ENCODE measurements around the gene CINP. TPM values are rescaled to one million over a fixed set of nuclear protein-coding genes. Genes with fewer than 3 reads are reported as not detected.

The CINP gene
- polyA plus RNA-seq, 1 donor from 2014 or later, result 23.1 TPM

DNA sequence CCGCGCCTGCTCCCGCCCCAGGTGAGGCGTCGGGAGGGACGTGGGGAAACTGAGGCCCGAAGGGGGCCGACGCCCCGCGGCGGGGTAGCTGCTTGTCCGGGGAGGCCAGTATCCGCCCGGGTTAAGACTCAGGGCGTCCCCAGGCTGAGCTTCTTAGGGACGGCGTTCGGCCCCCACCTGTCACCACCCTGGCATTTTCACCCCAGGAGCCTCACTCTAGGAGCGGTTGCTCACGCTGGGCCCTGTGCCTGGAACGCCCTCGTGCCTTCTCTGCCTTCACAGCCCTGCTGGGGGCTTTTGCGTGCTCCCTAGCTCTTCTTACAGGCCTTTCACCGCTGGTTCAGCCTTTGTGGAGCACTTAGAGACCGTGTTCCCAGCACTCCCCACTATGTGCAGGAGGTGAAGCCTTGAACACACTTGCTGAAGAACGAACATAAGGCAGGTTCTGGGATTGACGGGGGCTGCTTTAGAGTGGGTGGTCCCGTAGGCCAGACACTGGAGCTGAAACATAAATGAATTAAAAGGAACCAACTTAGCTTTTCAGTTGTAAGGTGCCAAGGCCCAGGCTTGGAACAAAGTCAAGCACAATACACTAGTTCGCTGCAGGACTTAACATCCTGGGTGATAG, 42.5 kb downstream of the CINP start:
- Histone ChIP-seq H3F3A (ENCODE audit: insufficient read depth, low read length, poor library complexity, severe bottlenecking) (peaks cover 5% of the 10 kb centered on the region), H4K20me1 (ENCODE audit: insufficient read depth) (no peaks in the 10 kb centered on the region), H3K4me3 (ENCODE audit: low read length) (peak overlapping the region; percentile 89), H3K36me3 (ENCODE audit: insufficient read depth, low read length) (no peaks in the 10 kb centered on the region), H3K9me2 (ENCODE audit: insufficient read depth, low read length) (no peaks in the 10 kb centered on the region), H3K27ac (ENCODE audit: low read length) (peak overlapping the region; percentile 84), H2AFZ (ENCODE audit: low read depth, low read length) (peak overlapping the region; percentile 85), H3K27me3 (ENCODE audit: insufficient read depth, low read depth, low read length) (no peaks in the 10 kb centered on the region), H3K4me2 (ENCODE audit: low read length) (peak overlapping the region; percentile 99), H3K9me3 (ENCODE audit: low read length) (no peaks in the 10 kb centered on the region), H3K9ac (ENCODE audit: low read length) (peak overlapping the region; percentile 92), H3K79me2 (replicated peaks; ENCODE audit: insufficient read depth, low read length) (peaks cover 3% of the 10 kb centered on the region)
- TF ChIP-seq, protein P1, sequence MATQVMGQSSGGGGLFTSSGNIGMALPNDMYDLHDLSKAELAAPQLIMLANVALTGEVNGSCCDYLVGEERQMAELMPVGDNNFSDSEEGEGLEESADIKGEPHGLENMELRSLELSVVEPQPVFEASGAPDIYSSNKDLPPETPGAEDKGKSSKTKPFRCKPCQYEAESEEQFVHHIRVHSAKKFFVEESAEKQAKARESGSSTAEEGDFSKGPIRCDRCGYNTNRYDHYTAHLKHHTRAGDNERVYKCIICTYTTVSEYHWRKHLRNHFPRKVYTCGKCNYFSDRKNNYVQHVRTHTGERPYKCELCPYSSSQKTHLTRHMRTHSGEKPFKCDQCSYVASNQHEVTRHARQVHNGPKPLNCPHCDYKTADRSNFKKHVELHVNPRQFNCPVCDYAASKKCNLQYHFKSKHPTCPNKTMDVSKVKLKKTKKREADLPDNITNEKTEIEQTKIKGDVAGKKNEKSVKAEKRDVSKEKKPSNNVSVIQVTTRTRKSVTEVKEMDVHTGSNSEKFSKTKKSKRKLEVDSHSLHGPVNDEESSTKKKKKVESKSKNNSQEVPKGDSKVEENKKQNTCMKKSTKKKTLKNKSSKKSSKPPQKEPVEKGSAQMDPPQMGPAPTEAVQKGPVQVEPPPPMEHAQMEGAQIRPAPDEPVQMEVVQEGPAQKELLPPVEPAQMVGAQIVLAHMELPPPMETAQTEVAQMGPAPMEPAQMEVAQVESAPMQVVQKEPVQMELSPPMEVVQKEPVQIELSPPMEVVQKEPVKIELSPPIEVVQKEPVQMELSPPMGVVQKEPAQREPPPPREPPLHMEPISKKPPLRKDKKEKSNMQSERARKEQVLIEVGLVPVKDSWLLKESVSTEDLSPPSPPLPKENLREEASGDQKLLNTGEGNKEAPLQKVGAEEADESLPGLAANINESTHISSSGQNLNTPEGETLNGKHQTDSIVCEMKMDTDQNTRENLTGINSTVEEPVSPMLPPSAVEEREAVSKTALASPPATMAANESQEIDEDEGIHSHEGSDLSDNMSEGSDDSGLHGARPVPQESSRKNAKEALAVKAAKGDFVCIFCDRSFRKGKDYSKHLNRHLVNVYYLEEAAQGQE (IDR thresholded peaks at IDR 0.05; ENCODE audit: borderline replicate concordance), result no peak
- TF ChIP-seq MXI1 (conservative IDR thresholded peaks at IDR 0.05; ENCODE audit: poor library complexity, severe bottlenecking) (peak; percentile 41), TAF1 (IDR thresholded peaks at IDR 0.05; ENCODE audit: low read depth) (peak; percentile 41)

DNA sequence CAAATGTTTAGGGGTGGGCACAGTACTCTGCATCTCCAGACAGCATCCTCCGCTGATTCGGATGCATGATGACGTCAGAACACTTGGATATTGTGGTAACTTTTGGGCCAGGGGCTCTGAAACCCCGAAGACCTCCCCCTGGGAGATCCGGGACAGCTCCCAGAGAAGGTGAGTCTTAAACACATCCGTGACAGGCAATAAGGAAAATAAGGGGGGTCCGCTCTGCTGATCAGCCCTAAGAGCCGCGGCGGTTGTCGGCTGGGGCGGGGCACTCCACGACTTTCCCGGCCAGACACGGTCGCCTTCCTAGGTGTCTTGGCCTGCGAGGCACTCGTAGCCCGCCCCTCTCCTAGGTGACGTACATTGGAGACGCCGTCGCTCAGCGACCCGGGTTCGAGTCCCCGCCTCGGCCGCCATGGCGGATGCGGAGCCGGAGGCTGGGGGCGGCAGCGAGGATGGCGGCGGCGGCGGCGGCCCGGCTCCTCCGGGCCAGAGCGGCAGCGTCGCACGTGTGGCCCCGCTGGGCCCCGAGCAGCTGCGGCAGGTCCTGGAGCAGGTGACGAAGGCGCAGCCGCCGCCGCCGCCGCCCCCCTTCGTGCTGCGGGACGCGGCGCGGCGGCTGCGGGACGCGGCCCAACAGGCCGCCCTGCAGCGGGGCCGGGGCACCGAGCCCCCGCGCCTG, 43.2 kb downstream of the CINP start, which contains the start of gene ZNF839:
TSS of gene ZNF839 (plus strand) at position 396 of the 682 bp plus-strand sequence. CDS start at position 416, 20 bp downstream.
- no peaks in the 10 kb centered on the region for H3K27me3 ChIP-seq (ENCODE audit: insufficient read depth, low read depth, low read length)
- H3K36me3 ChIP-seq (ENCODE audit: insufficient read depth, low read length), result no peaks in the 10 kb centered on the region
- H3K4me3 ChIP-seq (ENCODE audit: low read length), result peak within 1 kb of the TSS; percentile 89
- peak within 1 kb of the TSS; percentile 85 for H2AFZ ChIP-seq (ENCODE audit: low read depth, low read length)
- peak within 1 kb of the TSS; percentile 84 for H3K27ac ChIP-seq (ENCODE audit: low read length)
- H3F3A ChIP-seq (ENCODE audit: insufficient read depth, low read length, poor library complexity, severe bottlenecking), result peaks cover 5% of the 10 kb centered on the region
- no peaks in the 10 kb centered on the region for H3K9me2 ChIP-seq (ENCODE audit: insufficient read depth, low read length)
- peak; percentile 73 for TF ChIP-seq EP300 (conservative IDR thresholded peaks at IDR 0.05; ENCODE audit: poor library complexity, severe bottlenecking)
- peak; percentile 68 for TF ChIP-seq POLR2AphosphoS5 (IDR thresholded peaks at IDR 0.05)
- TF ChIP-seq, protein P2, sequence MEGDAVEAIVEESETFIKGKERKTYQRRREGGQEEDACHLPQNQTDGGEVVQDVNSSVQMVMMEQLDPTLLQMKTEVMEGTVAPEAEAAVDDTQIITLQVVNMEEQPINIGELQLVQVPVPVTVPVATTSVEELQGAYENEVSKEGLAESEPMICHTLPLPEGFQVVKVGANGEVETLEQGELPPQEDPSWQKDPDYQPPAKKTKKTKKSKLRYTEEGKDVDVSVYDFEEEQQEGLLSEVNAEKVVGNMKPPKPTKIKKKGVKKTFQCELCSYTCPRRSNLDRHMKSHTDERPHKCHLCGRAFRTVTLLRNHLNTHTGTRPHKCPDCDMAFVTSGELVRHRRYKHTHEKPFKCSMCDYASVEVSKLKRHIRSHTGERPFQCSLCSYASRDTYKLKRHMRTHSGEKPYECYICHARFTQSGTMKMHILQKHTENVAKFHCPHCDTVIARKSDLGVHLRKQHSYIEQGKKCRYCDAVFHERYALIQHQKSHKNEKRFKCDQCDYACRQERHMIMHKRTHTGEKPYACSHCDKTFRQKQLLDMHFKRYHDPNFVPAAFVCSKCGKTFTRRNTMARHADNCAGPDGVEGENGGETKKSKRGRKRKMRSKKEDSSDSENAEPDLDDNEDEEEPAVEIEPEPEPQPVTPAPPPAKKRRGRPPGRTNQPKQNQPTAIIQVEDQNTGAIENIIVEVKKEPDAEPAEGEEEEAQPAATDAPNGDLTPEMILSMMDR (IDR thresholded peaks at IDR 0.05; ENCODE audit: poor library complexity, severe bottlenecking), result peak; percentile 8
- no peak for TF ChIP-seq RAD21 (conservative IDR thresholded peaks at IDR 0.05)
- TF ChIP-seq SMC3 (conservative IDR thresholded peaks at IDR 0.05; ENCODE audit: poor library complexity), result no peak
- TF ChIP-seq MXI1 (conservative IDR thresholded peaks at IDR 0.05; ENCODE audit: poor library complexity, severe bottlenecking), result peak; percentile 42
- TF ChIP-seq, protein P1 (IDR thresholded peaks at IDR 0.05; ENCODE audit: borderline replicate concordance), result no peak
- TF ChIP-seq EZH2 (IDR thresholded peaks at IDR 0.05; ENCODE audit: borderline replicate concordance, insufficient read depth, low read length, poor library complexity, severe bottlenecking), result no peak
- H3K9ac ChIP-seq (ENCODE audit: low read length), result peak within 1 kb of the TSS; percentile 92
- H3K79me2 ChIP-seq (replicated peaks; ENCODE audit: insufficient read depth, low read length), result peaks cover 3% of the 10 kb centered on the region
- H3K4me2 ChIP-seq (ENCODE audit: low read length), result peak within 1 kb of the TSS; percentile 99
- H4K20me1 ChIP-seq (ENCODE audit: insufficient read depth), result no peaks in the 10 kb centered on the region
- H3K9me3 ChIP-seq (ENCODE audit: low read length), result no peaks in the 10 kb centered on the region

Data from neural cell (in vitro differentiated cells).